DOHH2 (cell line): ENCODE results near the gene XPNPEP3.
A peak's percentile ranks its signal among the peaks of the same experiment; 100 is the strongest.
"Not testable (repeated sequence)": the region's sequence is repeated elsewhere in the genome, so short reads cannot be mapped to it uniquely, and the experiment has no call there.

ENCODE experiments used
- H3F3A ChIP-seq: fragments of 200-600 bp; sonication (generic), shearing (Covaris generic); 2 replicates; pipeline ENCODE4 v1.6.0; 2016; ENCODE audit warnings: antibody characterized with exemption, mild to moderate bottlenecking; ENCODE audit not compliant: control insufficient read depth, insufficient read depth
- H3K27ac ChIP-seq: fragments of 200-600 bp; sonication (generic); 2 replicates; pipeline ENCODE4 v1.5.1; 2014; ENCODE audit warnings: low read depth, mild to moderate bottlenecking, low read length, moderate library complexity
- H3K27me3 ChIP-seq: fragments of 200-600 bp; sonication (generic); 2 replicates; pipeline ENCODE4 v1.6.1; 2014; ENCODE audit warnings: mild to moderate bottlenecking, low read length, mixed read lengths; ENCODE audit not compliant: control insufficient read depth
- H3K36me3 ChIP-seq: fragments of 200-600 bp; sonication (generic); 2 replicates; pipeline ENCODE4 v1.6.1; 2014; ENCODE audit warnings: mild to moderate bottlenecking, low read length, moderate library complexity, mixed read lengths; ENCODE audit not compliant: control insufficient read depth
- H3K4me1 ChIP-seq: fragments of 200-600 bp; sonication (generic); 2 replicates; pipeline ENCODE4 v1.6.1; 2014; ENCODE audit warnings: mild to moderate bottlenecking, low read length, mixed read lengths; ENCODE audit not compliant: control insufficient read depth
- H3K4me2 ChIP-seq: fragments of 200-600 bp; sonication (generic); 2 replicates; pipeline ENCODE4 v1.6.0; 2014; ENCODE audit warnings: mild to moderate bottlenecking, low read length, moderate library complexity
- H3K4me3 ChIP-seq: fragments of 200-600 bp; sonication (generic); 2 replicates; pipeline ENCODE4 v1.5.1; 2014; ENCODE audit warnings: mild to moderate bottlenecking, low read length, mixed read lengths
- H3K79me2 ChIP-seq: fragments of 200-600 bp; sonication (generic); 2 replicates; pipeline ENCODE4 v1.6.1; 2014; ENCODE audit warnings: mild to moderate bottlenecking, low read length, mixed read lengths; ENCODE audit not compliant: control insufficient read depth
- H3K9me2 ChIP-seq: fragments of 200-600 bp; sonication (generic); replicated peaks from 2 replicates; pipeline ENCODE4 v1.6.1; 2014; ENCODE audit warnings: mild to moderate bottlenecking, low read length, mixed read lengths; ENCODE audit not compliant: control insufficient read depth
- H3K9me3 ChIP-seq: fragments of 200-600 bp; sonication (generic); 2 replicates; pipeline ENCODE4 v1.6.1; 2014; ENCODE audit warnings: antibody characterized with exemption, low read length, mixed read lengths; ENCODE audit not compliant: control insufficient read depth, insufficient read depth
- H4K20me1 ChIP-seq: fragments of 200-600 bp; sonication (generic); 2 replicates; pipeline ENCODE4 v1.6.0; 2014; ENCODE audit warnings: low read depth, mild to moderate bottlenecking, antibody characterized with exemption, low read length, moderate library complexity; ENCODE audit not compliant: control insufficient read depth, insufficient read depth
- CTCF ChIP-seq: fragments of 200-600 bp; sonication (generic); IDR thresholded peaks from one replicate; pipeline ENCODE4 v1.5.1; 2014; ENCODE audit warnings: antibody characterized with exemption, mild to moderate bottlenecking, low read depth, low read length; ENCODE audit not compliant: poor library complexity, severe bottlenecking
- EZH2phosphoT487 ChIP-seq: fragments of 200-600 bp; sonication (generic); IDR thresholded peaks from 2 replicates; pipeline ENCODE4 v1.6.1; 2017; ENCODE audit warnings: borderline replicate concordance, mild to moderate bottlenecking, antibody characterized with exemption, low read length, moderate library complexity, mixed read lengths

The XPNPEP3 gene

GRCh38 chr22:40844951-40845350, 12.0 kb upstream of the XPNPEP3 start:
- TF ChIP-seq CTCF, result no peak
- TF ChIP-seq EZH2phosphoT487, result no peak
- Histone ChIP-seq H3K9me2 (no peaks in the 10 kb centered on the region), H3F3A (no peaks in the 10 kb centered on the region), H3K4me1 (no peaks in the 10 kb centered on the region), H4K20me1 (no peaks in the 10 kb centered on the region), H3K79me2 (peaks cover 88% of the 10 kb centered on the region), H3K4me3 (no peak overlapping the region), H3K9me3 (no peaks in the 10 kb centered on the region), H3K36me3 (peaks cover 96% of the 10 kb centered on the region), H3K27me3 (no peaks in the 10 kb centered on the region), H3K4me2 (no peak overlapping the region), H3K27ac (no peak overlapping the region)

- H3K36me3 ChIP-seq, result peaks cover 96% of the 10 kb centered on the region
Observed at GRCh38 chr22:40845816-40846215, 11.1 kb upstream of the XPNPEP3 start.

DNA sequence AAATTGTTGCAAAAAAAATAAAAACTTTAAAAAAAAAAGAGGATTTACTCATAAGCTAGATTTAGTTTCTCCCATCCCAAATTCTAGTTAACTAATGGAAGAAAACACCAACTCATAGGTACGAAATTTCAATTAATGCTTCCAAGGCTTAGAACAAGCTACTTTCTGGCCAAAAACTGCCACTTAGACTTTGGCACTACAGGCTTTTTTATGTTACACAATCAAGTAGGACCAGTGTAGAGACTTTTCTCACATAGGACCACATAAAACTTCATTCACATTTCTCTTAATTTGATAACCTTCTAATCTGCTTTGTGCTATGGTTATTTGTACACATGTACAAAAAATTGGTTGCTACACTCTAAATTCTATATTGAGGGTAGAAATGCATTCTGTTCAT, 3.6 kb upstream of the XPNPEP3 start:
- Histone ChIP-seq H3K27ac (no peak overlapping the region), H4K20me1 (peaks cover 16% of the 10 kb centered on the region; the same call in 1 of the 2 replicates), H3K4me2 (peak overlapping the region; percentile 75), H3K9me3 (no peaks in the 10 kb centered on the region), H3K4me3 (peak overlapping the region; percentile 24), H3K4me1 (peaks cover 36% of the 10 kb centered on the region), H3F3A (no peaks in the 10 kb centered on the region), H3K9me2 (no peaks in the 10 kb centered on the region), H3K27me3 (no peaks in the 10 kb centered on the region), H3K79me2 (peaks cover 93% of the 10 kb centered on the region), H3K36me3 (peaks cover 71% of the 10 kb centered on the region)
- TF ChIP-seq EZH2phosphoT487, result no peak
- TF ChIP-seq CTCF, result no peak

More at GRCh38 chr22:40845816-40846215, 11.1 kb upstream of the XPNPEP3 start:
- not testable (repeated sequence) for H3K4me3 ChIP-seq, H3F3A ChIP-seq, H3K27ac ChIP-seq, H3K9me3 ChIP-seq, H3K4me1 ChIP-seq, H4K20me1 ChIP-seq, H3K4me2 ChIP-seq, H3K27me3 ChIP-seq, H3K9me2 ChIP-seq
- H3K79me2 ChIP-seq, result peaks cover 89% of the 10 kb centered on the region

DNA sequence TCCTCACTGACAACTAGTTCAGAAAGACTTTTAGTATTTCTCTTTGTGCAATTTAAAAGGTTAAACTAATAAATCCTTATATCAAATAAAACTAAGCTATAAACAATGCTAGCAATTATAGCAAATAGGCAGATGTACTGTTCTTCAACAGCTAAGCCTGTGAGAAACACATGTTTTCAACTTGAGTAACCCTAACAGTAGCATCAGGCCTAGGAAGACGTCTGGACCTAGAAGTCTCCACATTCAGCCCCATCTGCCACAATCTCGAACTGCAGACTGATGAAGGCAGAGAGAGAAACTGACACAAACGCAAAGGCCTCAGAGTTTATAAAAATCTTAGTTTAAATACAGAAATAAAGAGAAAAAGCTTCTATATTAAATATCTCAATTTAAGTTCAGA, 3.0 kb upstream of the XPNPEP3 start:
- no peaks in the 10 kb centered on the region for H3K27me3 ChIP-seq
- peaks cover 66% of the 10 kb centered on the region for H3K36me3 ChIP-seq
- H3K9me2 ChIP-seq, result no peaks in the 10 kb centered on the region
- peak overlapping the region; percentile 75 for H3K4me2 ChIP-seq
- H3K4me1 ChIP-seq, result peaks cover 42% of the 10 kb centered on the region
- no peak for TF ChIP-seq EZH2phosphoT487
- no peak for TF ChIP-seq CTCF
- H3K79me2 ChIP-seq, result peaks cover 93% of the 10 kb centered on the region
- H3K27ac ChIP-seq, result no peak overlapping the region
- H3K4me3 ChIP-seq, result peak overlapping the region; percentile 99
- H3K9me3 ChIP-seq, result no peaks in the 10 kb centered on the region
- H4K20me1 ChIP-seq, result peaks cover 16% of the 10 kb centered on the region; the same call in 1 of the 2 replicates
- no peaks in the 10 kb centered on the region for H3F3A ChIP-seq
